Mononuclear cell (primary cell): ENCODE results near the gene RASAL1. TPM values are rescaled to one million over a fixed set of nuclear protein-coding genes. Genes with fewer than 3 reads are reported as not detected.

Experiments
- total RNA-seq: library from RNA; depleted of rRNA; stranded (reverse); fragments of >200 nt; gene quantifications from one replicate; pipeline ENCODE4 v1.2.3, GENCODE V29; 2012

The RASAL1 gene
- total RNA-seq, 1 donor = 0.10 TPM

Other genes starting within 250 kb of the RASAL1 start
- 7.7 TPM for gene OAS1, start 228.8 kb downstream of the RASAL1 start, total RNA-seq
- 17.7 TPM for gene OAS3, start 197.3 kb downstream of the RASAL1 start, total RNA-seq
- 22.2 TPM for gene OAS2, start 157.2 kb downstream of the RASAL1 start, total RNA-seq
- gene DTX1, start 79.0 kb downstream of the RASAL1 start, total RNA-seq = 5.2 TPM
- gene CFAP73, start 14.0 kb upstream of the RASAL1 start, total RNA-seq = not detected
- gene DDX54, start 49.7 kb upstream of the RASAL1 start, total RNA-seq = 31.7 TPM
- gene RITA1, start 50.0 kb upstream of the RASAL1 start, total RNA-seq = 3.3 TPM
- 15.4 TPM for gene TPCN1, start 85.7 kb upstream of the RASAL1 start, total RNA-seq
- gene SLC8B1, start 199.3 kb upstream of the RASAL1 start, total RNA-seq = 51.2 TPM
- gene PLBD2, start 222.8 kb upstream of the RASAL1 start, total RNA-seq = 15.3 TPM